Anterior cingulate cortex (tissue), 58 donors: Measurements from ENCODE around the gene SRGAP2B.
"Not testable (repeated sequence)": the region's sequence is repeated elsewhere in the genome, so short reads cannot be mapped to it uniquely, and the experiment has no call there.

Source experiments
- DNase-seq, 58 donors: peaks; one replicate each; lab custom pipeline; 2025; lab: John Stamatoyannopoulos, UW

SRGAP2B gene

DNA sequence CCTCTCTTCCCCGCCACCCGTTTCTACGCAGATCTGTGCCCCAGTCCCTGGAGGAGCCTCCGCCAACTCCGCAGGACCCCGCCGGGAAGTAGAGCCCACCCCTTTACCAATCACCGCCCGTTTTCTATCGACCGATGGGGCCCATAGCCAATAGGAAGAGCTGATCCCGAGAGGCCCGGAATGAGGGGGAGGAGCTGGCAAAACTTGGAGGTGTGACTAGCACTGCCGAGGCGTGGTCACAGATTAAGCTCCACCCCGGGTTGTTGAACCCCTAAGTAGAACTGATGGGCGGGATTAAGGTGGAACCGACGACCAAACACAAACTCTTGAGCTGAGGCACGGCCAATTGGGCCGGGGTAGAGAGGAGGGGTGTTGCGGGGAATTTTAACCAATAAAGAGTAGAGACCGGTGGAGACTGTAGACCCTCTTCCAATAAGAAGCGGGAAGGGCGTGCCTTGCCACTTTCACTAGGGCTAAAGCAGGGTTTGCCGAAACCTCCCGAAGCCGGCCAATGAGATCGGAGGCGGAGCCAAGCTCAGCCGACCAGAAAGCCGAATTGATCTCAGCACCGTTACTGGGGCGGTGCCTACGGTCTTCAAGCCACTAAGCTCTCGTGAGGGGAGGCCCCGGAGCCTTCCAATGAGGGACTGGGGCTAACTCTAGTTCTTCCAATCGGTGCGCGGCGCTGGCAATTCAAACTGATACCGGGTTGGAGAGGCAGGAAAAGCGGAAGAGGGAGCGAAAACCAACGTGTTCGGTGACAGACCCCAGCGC, at the start of gene SRGAP2B, which contains the start of gene FAM72D:
Gene SRGAP2B (minus strand): TSS at position 45 of the 774 bp plus-strand sequence. CDS start 2,427 bp downstream, outside the sequence.
Gene FAM72D (plus strand): TSS at position 691 of the 774 bp plus-strand sequence. CDS start 874 bp downstream, outside the sequence.
- not testable (repeated sequence) for DNase-seq

DNA sequence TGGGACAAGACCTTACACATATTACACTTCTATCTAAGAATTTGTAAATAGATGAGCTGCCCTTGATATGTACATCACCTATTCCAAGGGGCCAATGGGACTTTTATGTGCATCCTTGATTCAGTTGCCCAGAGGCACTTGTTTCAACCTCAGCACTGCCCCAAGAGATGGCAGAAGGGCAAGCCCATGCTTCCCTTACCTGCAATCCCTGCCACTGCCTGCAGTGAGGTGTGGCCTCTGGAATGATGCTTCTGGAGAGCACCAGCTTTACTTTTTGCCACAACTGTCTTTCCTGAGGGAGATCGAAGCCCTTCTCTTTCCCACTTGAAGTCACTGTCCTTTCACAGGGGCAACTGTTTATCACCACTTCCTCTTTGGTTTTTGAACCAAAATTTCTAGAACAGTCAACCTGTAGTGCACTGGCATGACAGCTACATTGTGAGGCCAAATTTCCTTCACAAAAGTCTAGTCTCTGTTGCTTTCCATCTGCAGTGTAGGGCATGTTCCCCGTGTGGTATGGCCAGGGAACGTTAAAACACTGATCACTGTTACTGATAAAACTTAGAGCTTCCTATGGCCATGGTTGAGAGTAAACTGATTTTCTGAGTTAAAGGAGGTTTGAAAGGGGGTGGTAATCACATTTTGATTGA, 49.3 kb upstream of the SRGAP2B start:
- DNase-seq = not testable (repeated sequence)

DNA sequence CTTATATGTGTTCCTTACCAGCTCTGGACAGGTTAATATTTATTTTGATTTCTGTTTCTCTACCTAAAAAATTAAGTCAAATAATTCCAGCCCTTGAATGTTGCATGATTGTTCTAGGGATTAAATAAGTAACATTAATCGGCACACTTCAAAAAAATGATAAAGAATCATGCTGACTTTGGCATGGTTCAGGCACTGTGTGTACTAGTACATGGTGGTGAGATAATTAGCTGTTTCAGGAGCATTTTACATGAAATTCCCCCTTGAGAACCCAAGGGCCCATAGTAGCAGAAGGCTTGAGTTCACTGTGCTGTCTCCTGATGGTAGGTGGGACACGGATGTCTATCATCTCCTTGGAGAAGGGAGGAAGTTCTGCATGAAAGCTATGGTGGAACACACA, 45.4 kb upstream of the SRGAP2B start:
- DNase-seq = not testable (repeated sequence)

DNA sequence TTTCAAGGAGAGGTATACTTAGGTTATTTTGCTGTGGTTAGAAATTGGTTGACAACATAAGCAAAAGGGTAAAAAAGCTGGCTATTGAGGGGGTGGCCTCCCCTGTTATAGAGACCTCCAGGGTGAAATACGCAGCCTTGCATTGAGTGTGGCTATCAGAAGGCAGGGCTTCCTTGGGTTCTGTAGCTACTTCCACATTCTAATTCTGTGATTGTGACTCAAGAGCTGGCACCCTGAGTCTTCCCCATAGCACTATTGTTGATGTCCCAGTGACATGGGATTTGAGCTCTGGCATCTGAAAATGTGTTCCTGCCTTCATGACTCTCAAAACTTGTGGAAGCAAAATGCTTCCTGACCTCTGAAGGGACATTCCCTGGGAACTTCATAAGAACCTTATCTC, 39.3 kb upstream of the SRGAP2B start:
- DNase-seq = not testable (repeated sequence)

DNA sequence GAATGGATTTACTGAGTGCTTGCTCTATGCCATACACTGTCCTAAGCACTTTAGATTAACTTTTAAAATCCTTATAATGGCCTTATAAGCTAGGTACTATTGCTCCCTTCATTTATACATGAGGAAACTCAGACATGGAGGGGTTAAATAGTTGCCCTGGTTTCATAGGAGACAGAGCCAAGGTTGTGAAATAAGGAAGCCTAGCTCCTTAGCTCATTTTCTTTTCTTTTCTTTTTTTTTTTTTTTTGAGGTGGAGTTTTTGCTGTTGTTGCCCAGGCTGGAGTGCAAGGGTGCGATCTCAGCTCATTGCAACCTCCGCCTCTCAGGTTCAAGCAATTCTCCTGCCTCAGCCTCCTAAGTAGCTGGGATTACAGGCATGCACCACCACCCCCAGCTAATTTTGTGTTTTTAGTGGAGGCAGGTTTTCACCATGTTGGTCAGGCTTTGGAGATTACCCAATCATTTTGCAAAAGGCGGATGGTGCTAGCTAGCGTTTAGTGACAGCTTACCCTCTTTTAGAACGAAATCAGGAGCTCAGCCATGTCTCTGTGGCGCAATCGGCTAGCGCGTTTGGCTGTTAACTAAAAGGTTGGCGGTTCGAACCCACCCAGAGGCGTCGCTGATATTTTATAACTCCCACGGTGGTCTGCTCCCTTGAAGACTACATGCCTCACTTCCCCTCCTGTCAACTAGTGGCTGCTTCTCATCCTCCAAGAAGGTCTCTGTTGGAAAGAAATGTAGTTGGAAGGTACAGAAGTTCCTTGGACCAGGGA, 33.8 kb upstream of the SRGAP2B start:
- DNase-seq = not testable (repeated sequence)

DNA sequence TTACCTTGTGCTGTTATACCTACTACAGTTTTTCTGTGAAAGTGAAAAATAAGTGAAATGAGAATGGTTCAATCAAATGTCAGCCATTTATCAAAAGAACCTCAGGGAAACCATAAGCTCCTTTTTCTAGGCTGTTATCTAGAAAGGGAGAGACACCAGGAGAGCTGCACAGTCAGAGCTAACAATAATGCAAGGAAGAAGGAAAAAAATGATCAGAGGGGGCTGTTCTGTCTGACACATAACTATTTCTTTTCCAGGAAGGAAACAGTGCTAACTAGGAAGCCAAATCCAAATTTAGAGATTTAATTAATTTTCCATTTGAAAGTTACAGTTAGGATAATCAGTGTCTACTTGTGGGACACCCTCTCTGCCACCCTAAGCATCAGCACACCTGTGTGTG, 32.0 kb upstream of the SRGAP2B start:
- DNase-seq = not testable (repeated sequence)

DNA sequence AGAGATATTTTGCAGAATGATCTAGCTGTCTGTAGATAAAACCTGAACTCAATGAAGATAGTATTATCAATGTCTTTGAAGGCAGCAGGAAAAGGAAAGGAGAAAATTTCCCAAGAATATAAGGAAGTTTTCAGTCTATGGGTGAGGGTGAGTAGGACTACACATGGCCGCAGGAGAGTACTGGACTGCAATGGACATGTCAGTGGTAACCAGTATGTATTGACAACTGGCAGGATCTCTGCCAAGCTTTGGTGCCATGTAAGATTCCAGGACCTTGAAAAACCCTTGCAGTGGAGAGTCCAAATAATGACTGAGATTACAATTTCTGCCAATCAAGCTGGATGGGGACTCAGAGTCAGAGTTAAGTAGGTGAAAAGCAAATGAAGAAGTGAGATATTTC, 30.0 kb upstream of the SRGAP2B start:
- not testable (repeated sequence) for DNase-seq

DNA sequence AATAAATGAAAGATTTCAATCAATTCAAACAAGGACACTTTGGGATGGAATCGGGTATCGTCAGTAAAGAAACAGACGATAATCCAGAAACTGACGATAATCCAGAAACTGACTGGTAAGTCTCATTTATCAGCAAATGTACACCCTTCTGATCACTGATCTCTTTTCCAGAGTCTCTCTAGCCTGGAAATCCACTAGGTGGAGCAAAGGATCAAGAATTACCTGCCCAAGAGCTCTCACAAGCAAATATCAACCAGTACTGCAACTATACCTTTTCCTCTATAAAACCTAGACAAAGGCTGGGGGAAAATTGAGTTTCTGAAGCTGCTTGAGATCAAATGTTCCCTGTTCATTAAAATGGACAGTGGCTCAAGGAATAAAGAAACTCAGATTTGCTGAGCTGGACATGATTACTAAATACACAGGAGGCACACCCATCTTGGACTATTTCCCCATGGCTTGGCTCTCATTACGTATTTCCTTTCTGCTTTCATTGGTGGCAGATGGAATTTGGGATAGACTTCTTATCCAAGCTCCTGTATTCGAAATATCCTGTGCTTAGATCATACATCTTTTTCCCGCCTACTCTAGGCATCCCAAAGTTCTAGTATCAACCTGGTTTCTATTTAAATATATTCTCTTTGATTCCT, 29.0 kb upstream of the SRGAP2B start:
- not testable (repeated sequence) for DNase-seq

DNA sequence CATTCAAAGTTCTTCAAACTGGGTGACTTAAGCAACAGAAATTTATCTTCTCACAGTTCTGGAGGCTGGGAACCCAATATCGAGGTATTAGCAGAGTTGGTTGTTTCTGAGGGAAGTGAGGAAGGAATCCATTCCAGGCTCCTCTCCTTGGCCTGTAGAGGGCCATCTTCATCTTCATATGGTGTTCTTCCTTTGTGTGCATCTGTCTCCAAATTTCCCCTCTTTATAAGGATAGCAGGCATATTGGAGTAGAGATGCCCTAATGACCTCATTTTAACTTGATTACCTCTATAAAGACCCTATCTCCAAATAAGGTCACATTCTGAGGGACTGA, 27.9 kb upstream of the SRGAP2B start:
- DNase-seq = not testable (repeated sequence)

DNA sequence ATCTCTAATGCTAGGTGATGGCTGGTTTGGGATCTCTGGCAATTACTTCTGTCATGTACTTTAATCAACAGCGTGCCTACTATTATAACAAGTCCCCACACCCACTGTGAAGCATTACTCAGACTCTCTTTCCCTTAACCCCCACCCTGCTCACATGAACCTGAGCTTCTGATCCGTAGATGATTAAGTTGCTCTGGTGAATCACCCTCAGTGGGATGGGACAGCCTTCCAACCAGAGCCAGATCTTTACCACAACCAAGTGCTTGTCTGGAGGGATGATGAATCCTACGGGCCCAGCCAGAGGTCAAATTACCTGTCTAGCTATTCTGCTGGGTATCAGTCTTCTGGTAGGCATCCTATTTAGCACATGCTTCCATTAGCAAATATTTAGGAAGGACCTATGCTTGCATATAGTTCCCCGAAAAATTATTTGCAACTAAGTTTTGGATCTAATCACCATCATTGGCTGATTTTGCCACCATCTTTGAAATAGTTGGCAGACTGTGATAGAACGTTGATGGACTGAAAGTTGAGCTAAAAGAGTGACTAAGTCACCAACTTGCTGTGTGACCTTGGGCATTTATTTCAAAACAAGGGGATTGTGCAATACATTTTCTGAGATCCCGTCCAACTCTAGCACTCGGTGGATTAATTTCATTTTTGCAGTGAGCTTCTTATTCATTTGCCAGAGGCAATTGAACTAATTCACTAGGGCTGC, 27.4 kb upstream of the SRGAP2B start:
- not testable (repeated sequence) for DNase-seq

DNA sequence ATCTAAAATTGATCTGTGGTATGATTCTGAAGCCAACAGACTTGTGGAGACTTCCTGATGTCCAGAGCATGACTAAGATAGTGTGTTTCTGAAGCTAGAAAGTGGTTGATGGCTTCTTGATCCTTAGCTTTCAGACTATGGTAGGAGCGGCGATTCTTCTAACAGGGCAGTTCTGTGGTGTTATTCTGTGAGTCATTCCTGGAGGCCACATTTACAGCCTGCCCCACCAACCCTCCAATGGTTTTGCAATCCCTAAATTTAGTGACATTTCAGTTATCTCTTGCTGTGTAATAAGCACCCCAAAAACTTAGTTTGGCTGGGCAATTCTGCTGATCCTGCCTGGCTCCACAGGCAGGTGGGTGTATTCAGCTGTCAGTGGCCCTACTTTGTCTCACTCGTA, 24.7 kb upstream of the SRGAP2B start:
- DNase-seq = not testable (repeated sequence)

DNA sequence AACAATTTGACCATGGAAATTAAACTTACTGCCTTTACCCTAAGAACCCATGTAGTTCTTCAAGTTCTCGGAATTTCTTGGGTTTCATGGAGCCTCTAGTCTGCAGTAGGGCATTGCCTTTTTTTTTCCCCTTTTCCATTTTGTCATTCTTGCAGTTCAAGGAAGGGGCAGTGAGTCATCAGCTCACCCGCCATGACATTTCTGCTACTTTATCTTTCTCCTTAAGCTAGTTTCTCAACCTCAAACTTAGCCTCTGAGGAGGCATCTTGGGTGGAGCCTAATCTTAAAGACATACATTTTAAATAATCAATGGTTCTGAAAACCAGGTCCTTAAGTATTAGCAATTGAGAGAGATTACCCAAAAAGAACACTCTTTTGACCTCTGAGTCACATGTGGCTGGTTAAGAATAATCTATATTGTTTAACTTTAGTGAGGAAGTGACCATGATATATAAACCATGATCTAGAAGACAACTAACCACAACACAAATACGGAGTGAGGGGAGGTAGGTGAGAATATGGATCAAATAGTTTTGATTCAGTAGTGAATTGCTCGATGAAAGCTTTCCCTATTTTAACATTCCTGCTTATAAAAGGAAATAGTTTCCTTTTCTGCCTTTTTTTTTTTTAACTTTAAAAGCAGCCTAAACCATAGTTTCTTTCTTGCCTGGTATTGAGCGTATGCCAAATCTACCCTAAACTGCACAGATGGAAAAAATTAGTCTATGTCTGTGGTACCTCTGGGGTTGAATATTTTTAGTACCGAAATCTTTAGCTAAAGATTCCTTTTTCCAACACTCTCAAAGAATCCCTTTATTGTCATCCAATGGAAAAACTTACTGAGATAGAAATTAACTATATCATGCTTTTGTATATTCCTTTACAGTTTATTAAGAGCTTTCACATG, 20.7 kb upstream of the SRGAP2B start:
- not testable (repeated sequence) for DNase-seq

DNA sequence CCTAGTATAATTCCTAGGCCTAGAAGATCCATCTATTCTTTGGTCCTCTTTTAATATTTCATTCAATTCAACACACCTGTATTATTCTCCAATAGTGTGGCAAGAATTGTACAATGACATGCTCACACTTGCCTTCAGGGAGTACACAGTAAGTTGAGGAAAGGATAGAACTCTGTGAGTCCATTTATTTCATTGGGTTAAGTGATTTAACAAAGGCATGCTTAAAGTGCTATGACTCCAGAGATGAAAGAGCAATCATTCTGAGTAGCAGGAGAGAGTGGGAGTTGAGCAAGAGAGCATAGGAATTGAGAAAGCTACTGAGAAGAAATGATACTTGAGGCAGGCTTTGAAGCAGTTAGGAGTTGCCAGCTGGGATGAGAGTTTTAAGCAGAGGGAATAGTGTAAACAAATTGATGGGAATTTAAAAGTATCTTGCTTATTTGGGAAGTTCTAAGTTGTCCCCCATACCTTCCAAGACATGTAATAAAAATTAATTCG, 19.5 kb upstream of the SRGAP2B start:
- DNase-seq = not testable (repeated sequence)

DNA sequence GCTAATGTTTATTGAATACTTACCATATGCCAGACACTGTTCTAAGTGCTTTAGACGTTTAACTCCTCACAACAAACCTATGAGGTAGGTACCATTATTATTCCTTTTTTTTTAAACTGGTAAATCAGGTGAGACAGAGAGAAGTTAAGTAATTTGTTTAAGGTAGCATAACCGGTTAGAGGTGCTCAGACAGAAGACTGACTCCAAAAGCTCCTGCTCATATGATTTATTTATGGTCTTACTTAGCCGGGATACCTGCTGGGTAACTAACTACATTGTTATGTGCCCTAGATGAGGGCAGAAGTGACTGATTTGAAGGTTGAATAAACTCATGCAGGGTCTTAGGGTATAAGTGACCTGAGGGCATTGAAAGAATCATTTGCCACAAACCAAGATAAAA, 17.6 kb upstream of the SRGAP2B start:
- not testable (repeated sequence) for DNase-seq

DNA sequence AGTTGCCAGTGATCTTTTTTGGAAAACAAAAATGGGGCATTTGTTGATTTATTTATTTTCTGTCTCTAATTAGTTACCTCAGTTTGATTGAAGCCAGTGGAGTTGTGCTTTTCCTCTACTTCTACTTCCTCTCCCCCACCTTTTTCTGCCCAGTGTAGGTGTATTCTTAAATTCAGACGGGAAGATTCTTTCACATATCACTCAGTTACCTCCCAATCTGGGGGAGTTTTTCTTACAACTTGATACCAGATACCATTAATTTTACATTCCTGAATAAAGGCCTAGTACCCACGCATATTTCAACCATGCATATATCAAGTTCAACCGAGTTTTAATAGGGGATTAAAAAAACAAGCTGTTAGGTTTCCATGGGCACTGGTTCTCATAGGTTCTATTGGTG, 16.5 kb upstream of the SRGAP2B start:
- not testable (repeated sequence) for DNase-seq

DNA sequence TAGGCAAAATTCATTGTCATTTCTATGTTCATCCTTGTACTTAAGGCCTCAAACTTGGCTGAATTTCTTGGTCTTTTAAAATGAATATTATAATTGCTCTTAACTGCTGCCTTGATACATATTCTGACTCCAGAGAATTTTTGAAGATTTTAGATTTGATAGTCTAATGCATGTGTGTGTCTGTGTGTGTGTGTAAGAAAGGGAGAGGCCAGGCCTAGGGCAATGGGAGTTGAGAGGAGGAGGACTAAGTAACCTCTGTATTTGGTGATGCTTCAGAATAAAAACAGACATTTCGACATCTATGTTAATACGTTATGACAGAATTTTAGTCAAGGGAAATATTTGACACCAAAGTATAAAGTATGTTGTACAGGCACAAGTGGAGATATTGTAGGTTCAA, 8.2 kb upstream of the SRGAP2B start:
- DNase-seq = not testable (repeated sequence)

DNA sequence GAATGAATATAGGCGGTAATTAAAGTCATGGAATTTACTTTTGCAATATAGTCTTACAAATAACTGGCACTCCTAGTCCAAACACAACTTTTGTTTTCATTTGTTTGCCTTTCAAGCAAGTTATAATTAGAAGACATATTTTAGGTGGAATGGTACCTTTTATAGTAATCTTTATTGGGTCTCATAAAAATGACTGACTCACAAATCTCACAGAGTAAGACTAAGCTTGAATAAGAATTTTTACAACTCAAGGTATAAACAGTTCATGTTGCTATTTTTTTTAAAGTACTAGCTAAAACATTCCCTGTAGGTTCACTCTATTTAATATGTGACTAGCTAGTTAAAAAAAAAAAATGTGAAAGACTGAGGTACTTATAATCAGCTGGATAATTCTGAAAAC, 6.6 kb upstream of the SRGAP2B start:
- DNase-seq = not testable (repeated sequence)

DNA sequence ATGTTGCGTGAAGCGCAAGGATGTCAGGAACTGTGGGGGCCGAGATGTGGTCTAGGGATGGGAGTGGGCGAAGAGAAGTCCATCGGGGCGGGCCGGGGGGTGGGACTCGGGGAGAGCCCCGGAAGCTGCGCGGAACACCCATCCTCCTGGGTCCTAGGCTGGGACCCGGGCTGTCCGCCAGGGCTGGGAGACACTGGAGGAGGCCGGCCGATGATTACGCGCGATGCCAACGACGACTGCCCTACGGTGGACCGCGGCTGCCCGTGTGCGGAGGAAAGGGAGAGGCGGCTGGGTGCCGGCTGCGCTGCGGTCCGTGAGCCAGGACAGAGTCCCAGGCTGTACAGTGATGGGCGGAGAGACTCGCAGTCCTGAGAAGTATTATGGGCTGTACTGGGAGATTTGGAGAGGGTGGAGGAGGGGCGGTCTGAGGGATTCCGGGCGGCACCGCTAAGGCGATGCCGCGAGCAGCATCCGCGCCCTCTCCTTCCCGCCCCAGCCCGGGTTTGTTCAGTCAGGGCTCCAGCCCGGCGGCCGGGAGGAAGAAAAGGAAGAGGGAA, 395 bp downstream of the SRGAP2B start:
- not testable (repeated sequence) for DNase-seq
